B cell (primary cell): ENCODE data around the gene RESF1. TPM values are rescaled to one million over a fixed set of nuclear protein-coding genes. Genes with fewer than 3 reads are reported as not detected.

Source experiments
- ATAC-seq: fragments of 200-7000 bp; cut with Tn5 transposase; one replicate; pipeline ENCODE4 v1.10.0; 2021; ENCODE audit warnings: low read depth, mild to moderate bottlenecking, moderate number of reproducible peaks, moderate library complexity
- CTCF ChIA-PET: fragments of 350-600 bp; sonication (Branson Sonifier 250); formaldehyde crosslinking; loops from one replicate; lab custom pipeline; 2021; ENCODE audit warnings: antibody characterized with exemption, inconsistent platforms; lab: Charles Lee
- POLR2A ChIA-PET: fragments of 350-600 bp; sonication (Branson Sonifier 250); formaldehyde crosslinking; loops from one replicate; lab custom pipeline; 2021; ENCODE audit warnings: antibody characterized with exemption; lab: Charles Lee
- DNase-seq: peaks from one replicate; pipeline ENCODE4 v3.0.0; 2013
- H2AFZ ChIP-seq: 2 replicates; pipeline ENCODE4 v1.6.1; 2012; ENCODE audit warnings: mild to moderate bottlenecking, low read depth, low read length; ENCODE audit not compliant: insufficient read depth, poor library complexity, severe bottlenecking
- H3K27ac ChIP-seq, 2 donors: 1 replicate in 1 of 2; 2 replicates in 1 of 2; pipeline ENCODE4 v1.5.1; 2012 to 2013; ENCODE audit warnings: low read length in 2 of 2, mild to moderate bottlenecking in 2 of 2, moderate library complexity in 1 of 2
- H3K27me3 ChIP-seq, 4 experiments: fragments of 200-600 bp in 1 of 4; sonication (generic) in 1 of 4; replicated peaks in 1 of 4; 1 replicate in 2 of 4; 2 replicates in 2 of 4; pipeline versions ENCODE4 v1.6.1 to v1.7.0; 2013 to 2016; ENCODE audit warnings: low read length in 3 of 4, mild to moderate bottlenecking in 2 of 4, mixed read lengths in 1 of 4, moderate library complexity in 1 of 4; ENCODE audit not compliant: insufficient read depth in 4 of 4, control insufficient read depth in 3 of 4; ENCODE audit errors: control extremely low read depth in 1 of 4
- H3K36me3 ChIP-seq, 2 experiments: replicated peaks in 1 of 2; 1 replicate in 1 of 2; 2 replicates in 1 of 2; pipeline versions ENCODE4 v1.6.1 to v1.7.1; 2013; ENCODE audit warnings: low read length in 1 of 2; ENCODE audit not compliant: insufficient read depth in 2 of 2, control insufficient read depth in 1 of 2; ENCODE audit errors: control extremely low read depth in 1 of 2, extremely low read depth in 1 of 2
- H3K4me1 ChIP-seq, 2 donors: fragments of 200-600 bp in 1 of 2; sonication (generic) in 1 of 2; 1 replicate in 1 of 2; 2 replicates in 1 of 2; pipeline versions ENCODE4 v1.5.1 to v1.6.1; 2013 to 2017; ENCODE audit warnings: low read length in 2 of 2; ENCODE audit not compliant: control insufficient read depth in 2 of 2, insufficient read depth in 2 of 2
- H3K4me2 ChIP-seq: replicated peaks from 2 replicates; pipeline ENCODE3; 2012; ENCODE audit warnings: mild to moderate bottlenecking, low read depth, low read length; ENCODE audit not compliant: poor library complexity, severe bottlenecking
- H3K4me3 ChIP-seq, 5 experiments: fragments of 200-600 bp in 1 of 5; sonication (generic) in 1 of 5; 1 replicate in 3 of 5; 2 replicates in 2 of 5; pipeline versions ENCODE4 v1.5.1 to v1.7.0; 2011 to 2016; ENCODE audit warnings: low read length in 4 of 5, mild to moderate bottlenecking in 4 of 5, low read depth in 2 of 5, control low read depth in 1 of 5, moderate library complexity in 1 of 5; ENCODE audit not compliant: insufficient read depth in 1 of 5; ENCODE audit errors: control extremely low read depth in 1 of 5, extremely low read depth in 1 of 5
- H3K79me2 ChIP-seq: fragments of 200-600 bp; sonication (generic); one replicate; pipeline ENCODE4 v1.6.0; 2016; ENCODE audit warnings: low read length; ENCODE audit not compliant: control insufficient read depth, insufficient read depth
- H3K9ac ChIP-seq: fragments of 200-600 bp; sonication (generic); 2 replicates; pipeline ENCODE4 v1.6.1; 2017; ENCODE audit warnings: mild to moderate bottlenecking, low read length, moderate library complexity
- H3K9me3 ChIP-seq, 3 donors: one replicate each; pipeline versions ENCODE4 v1.6.1 to v1.7.1; 2013; ENCODE audit warnings: low read length in 2 of 3; ENCODE audit not compliant: control insufficient read depth in 2 of 3, insufficient read depth in 1 of 3; ENCODE audit errors: control extremely low read depth in 1 of 3
- H4K20me1 ChIP-seq: 2 replicates; pipeline ENCODE4 v1.6.0; 2012; ENCODE audit warnings: mild to moderate bottlenecking, low read length; ENCODE audit not compliant: insufficient read depth, control insufficient read depth, poor library complexity, severe bottlenecking
- H3K27ac Mint-ChIP-seq: one replicate; pipeline ENCODE4 v1.8.0; 2021; ENCODE audit warnings: mixed read lengths
- H3K27me3 Mint-ChIP-seq: one replicate; pipeline ENCODE4 v1.8.0; 2021; ENCODE audit warnings: mixed read lengths
- H3K4me1 Mint-ChIP-seq: one replicate; pipeline ENCODE4 v1.8.0; 2021; ENCODE audit warnings: mixed read lengths
- H3K4me3 Mint-ChIP-seq: one replicate; pipeline ENCODE4 v1.8.0; 2021; ENCODE audit warnings: mixed read lengths
- H3K9me3 Mint-ChIP-seq: one replicate; pipeline ENCODE4 v1.8.0; 2022; ENCODE audit warnings: mixed read lengths; ENCODE audit not compliant: insufficient read depth
- EZH2 ChIP-seq: IDR thresholded peaks from 2 replicates; pipeline ENCODE4 v1.6.1; 2012; ENCODE audit warnings: borderline replicate concordance, low read depth, mild to moderate bottlenecking, moderate library complexity, low read length; ENCODE audit not compliant: insufficient read depth, poor library complexity, severe bottlenecking
- WGBS: methylation state at CpG from one replicate; pipeline ENCODE4 v1.1.5; 2013; ENCODE audit warnings: missing lambda C conversion rate; ENCODE audit not compliant: insufficient coverage; 5-methylcytosine and 5-hydroxymethylcytosine counted together
- intact Hi-C: fragments of 100-400 bp; cut with micrococcal nuclease; formaldehyde crosslinking; loops from one replicate; pipeline ENCODE4 v1.10.0; 2022
- polyA plus RNA-seq: library from polyadenylated mRNA; depleted of rRNA; stranded (reverse); fragments of >200 nt; gene quantifications from 2 replicates; pipeline ENCODE4 v1.2.3, GENCODE V29; 2012
- total RNA-seq, 2 donors: library from RNA; stranded (reverse); fragments of 120-200 nt in 1 of 2; gene quantifications; 1 replicate in 1 of 2; 2 replicates in 1 of 2; pipeline versions ENCODE4 v1.2.3 to v1.2.4, GENCODE V29; 2013 to 2022
- TF ChIP-seq, protein P1 (sequence below): fragments of 200-600 bp; IDR thresholded peaks from one replicate; pipeline ENCODE4 v1.8.0; 2022; ENCODE audit warnings: antibody characterized with exemption, mild to moderate bottlenecking

RESF1 gene
- total and polyA plus RNA-seq, 2 donors (not counting 1 experiment from before 2014, with no cell fraction given): 47.3 to 352 TPM

DNA sequence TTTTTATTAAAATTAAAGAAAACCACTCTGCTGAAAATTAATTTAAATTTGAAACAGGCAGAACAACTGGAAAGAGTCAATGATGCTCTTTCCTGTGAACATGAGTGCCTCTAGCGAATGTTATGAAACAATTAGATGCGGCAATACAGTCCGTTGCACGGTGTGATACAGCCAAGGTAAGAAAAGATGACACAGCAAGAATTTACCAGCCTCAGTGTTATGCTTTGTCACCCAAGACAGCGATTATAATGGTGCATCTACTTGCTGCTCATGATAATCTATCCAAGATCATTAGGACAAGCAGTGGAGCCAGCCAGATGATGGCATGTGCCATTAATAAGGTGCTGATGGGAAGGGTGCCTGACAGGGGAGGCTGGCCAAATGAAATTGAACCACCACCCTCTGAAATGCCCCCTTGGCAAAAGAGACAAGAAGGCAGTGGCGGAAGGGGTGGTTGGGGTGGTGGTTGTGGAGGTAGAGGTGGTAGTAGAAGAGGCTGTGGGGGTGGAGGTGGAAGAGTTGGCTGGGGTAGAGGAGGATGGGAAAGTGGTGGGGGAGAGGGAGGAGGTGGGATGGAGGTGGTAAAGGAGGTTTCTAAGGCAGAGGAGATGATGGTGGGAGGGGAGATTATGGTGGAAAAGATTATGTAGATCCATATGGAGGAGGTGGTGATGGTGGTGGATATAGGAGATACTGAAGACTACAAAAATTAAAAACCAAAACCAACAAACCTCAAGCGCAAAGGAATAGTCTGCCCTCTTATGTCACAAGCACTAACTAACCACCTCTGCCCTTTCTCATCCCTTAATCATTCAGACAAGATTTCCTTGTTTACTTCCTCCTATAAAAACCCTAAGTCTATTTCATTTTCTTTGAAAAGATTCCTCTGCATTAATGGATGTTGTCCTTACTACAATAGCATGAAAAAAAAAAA lies 4.0 kb upstream of the RESF1 start:
- H3K4me2 ChIP-seq: peak overlapping the region; percentile 33
- peak overlapping the region in 1 of 2 donors; percentile 7 for H3K27ac ChIP-seq
- H2AFZ ChIP-seq: no peak overlapping the region
- H3K9ac ChIP-seq: no peak overlapping the region
- no peak for TF ChIP-seq EZH2
- TF ChIP-seq, protein P1, sequence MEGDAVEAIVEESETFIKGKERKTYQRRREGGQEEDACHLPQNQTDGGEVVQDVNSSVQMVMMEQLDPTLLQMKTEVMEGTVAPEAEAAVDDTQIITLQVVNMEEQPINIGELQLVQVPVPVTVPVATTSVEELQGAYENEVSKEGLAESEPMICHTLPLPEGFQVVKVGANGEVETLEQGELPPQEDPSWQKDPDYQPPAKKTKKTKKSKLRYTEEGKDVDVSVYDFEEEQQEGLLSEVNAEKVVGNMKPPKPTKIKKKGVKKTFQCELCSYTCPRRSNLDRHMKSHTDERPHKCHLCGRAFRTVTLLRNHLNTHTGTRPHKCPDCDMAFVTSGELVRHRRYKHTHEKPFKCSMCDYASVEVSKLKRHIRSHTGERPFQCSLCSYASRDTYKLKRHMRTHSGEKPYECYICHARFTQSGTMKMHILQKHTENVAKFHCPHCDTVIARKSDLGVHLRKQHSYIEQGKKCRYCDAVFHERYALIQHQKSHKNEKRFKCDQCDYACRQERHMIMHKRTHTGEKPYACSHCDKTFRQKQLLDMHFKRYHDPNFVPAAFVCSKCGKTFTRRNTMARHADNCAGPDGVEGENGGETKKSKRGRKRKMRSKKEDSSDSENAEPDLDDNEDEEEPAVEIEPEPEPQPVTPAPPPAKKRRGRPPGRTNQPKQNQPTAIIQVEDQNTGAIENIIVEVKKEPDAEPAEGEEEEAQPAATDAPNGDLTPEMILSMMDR: no peak
- peaks cover 53% of the 10 kb centered on the region for H3K79me2 ChIP-seq
- ChIA-PET CTCF (interaction anchor here (0.7 to 1.0 kb wide), 2 partner anchors 273 to 551 kb away, joined by 3 to 4 read pairs; no protein-coding TSS in a partner anchor), POLR2A (interaction anchor here (0.6 kb wide), 1 partner anchor 275 kb away, joined by 4 read pairs; no protein-coding TSS in a partner anchor)
- intact Hi-C loops: loop anchor here (5.0 kb wide), 1 partner anchor 78 kb away; no protein-coding TSS in a partner anchor
- H3K4me3 ChIP-seq: no peak overlapping the region
- no peaks in the 10 kb centered on the region for H4K20me1 ChIP-seq
- no peaks in the 10 kb centered on the region for H3K27me3 Mint-ChIP-seq
- H3K4me1 ChIP-seq: peaks cover 36 to 43% of the 10 kb centered on the region in 2 donors
- WGBS: 91% methylated on average over 7 of the region's 7 CpGs
- H3K27ac Mint-ChIP-seq: peak overlapping the region; percentile 41
- H3K27me3 ChIP-seq: no peaks in the 10 kb centered on the region
- H3K9me3 Mint-ChIP-seq: peaks cover 2% of the 10 kb centered on the region
- no peaks in the 10 kb centered on the region for H3K36me3 ChIP-seq
- peaks cover 54% of the 10 kb centered on the region for H3K4me1 Mint-ChIP-seq
- ATAC-seq (no peak), DNase-seq (no peak)
- peaks cover 0 to 9% (median 0%) of the 10 kb centered on the region in 3 donors for H3K9me3 ChIP-seq
- H3K4me3 Mint-ChIP-seq: peak overlapping the region; percentile 26
